Measurements from ENCODE around the gene STK32B.

DNA sequence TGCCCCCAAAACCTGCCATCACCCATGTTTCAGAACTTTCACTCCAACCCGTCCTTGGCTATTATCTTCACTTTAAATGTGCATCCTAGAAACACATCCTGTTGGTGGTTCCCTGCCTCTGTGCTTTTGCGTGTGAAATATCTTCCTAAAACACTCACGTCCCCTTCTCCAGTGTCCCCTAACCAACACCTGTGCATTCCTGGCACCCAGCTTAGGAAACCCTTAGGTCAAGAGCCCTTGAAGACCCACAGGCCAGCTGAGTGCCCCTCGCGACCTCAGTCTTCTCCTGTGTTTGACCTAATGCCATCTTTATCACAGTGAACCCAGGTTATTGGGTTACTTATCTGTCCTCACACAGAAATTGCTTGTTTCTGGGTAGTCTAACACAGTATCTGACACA is 117.6 kb downstream of the STK32B start:
- TF ChIP-seq, protein P1, sequence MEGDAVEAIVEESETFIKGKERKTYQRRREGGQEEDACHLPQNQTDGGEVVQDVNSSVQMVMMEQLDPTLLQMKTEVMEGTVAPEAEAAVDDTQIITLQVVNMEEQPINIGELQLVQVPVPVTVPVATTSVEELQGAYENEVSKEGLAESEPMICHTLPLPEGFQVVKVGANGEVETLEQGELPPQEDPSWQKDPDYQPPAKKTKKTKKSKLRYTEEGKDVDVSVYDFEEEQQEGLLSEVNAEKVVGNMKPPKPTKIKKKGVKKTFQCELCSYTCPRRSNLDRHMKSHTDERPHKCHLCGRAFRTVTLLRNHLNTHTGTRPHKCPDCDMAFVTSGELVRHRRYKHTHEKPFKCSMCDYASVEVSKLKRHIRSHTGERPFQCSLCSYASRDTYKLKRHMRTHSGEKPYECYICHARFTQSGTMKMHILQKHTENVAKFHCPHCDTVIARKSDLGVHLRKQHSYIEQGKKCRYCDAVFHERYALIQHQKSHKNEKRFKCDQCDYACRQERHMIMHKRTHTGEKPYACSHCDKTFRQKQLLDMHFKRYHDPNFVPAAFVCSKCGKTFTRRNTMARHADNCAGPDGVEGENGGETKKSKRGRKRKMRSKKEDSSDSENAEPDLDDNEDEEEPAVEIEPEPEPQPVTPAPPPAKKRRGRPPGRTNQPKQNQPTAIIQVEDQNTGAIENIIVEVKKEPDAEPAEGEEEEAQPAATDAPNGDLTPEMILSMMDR (IDR thresholded peaks at IDR 0.05) = no peak
- TF ChIP-seq, protein P2, sequence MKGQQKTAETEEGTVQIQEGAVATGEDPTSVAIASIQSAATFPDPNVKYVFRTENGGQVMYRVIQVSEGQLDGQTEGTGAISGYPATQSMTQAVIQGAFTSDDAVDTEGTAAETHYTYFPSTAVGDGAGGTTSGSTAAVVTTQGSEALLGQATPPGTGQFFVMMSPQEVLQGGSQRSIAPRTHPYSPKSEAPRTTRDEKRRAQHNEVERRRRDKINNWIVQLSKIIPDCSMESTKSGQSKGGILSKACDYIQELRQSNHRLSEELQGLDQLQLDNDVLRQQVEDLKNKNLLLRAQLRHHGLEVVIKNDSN (IDR thresholded peaks at IDR 0.05; ENCODE audit: borderline replicate concordance, low read depth) = no peak
- TF ChIP-seq, protein P3, sequence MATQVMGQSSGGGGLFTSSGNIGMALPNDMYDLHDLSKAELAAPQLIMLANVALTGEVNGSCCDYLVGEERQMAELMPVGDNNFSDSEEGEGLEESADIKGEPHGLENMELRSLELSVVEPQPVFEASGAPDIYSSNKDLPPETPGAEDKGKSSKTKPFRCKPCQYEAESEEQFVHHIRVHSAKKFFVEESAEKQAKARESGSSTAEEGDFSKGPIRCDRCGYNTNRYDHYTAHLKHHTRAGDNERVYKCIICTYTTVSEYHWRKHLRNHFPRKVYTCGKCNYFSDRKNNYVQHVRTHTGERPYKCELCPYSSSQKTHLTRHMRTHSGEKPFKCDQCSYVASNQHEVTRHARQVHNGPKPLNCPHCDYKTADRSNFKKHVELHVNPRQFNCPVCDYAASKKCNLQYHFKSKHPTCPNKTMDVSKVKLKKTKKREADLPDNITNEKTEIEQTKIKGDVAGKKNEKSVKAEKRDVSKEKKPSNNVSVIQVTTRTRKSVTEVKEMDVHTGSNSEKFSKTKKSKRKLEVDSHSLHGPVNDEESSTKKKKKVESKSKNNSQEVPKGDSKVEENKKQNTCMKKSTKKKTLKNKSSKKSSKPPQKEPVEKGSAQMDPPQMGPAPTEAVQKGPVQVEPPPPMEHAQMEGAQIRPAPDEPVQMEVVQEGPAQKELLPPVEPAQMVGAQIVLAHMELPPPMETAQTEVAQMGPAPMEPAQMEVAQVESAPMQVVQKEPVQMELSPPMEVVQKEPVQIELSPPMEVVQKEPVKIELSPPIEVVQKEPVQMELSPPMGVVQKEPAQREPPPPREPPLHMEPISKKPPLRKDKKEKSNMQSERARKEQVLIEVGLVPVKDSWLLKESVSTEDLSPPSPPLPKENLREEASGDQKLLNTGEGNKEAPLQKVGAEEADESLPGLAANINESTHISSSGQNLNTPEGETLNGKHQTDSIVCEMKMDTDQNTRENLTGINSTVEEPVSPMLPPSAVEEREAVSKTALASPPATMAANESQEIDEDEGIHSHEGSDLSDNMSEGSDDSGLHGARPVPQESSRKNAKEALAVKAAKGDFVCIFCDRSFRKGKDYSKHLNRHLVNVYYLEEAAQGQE (IDR thresholded peaks at IDR 0.05; ENCODE audit: low read depth, low read length) = no peak

Data from SK-N-SH (cell line).